ENCODE results near the gene ATCAY. TPM values are rescaled to one million over a fixed set of nuclear protein-coding genes. Genes with fewer than 3 reads are reported as not detected.

The ATCAY gene
- total RNA-seq, 2 donors from 2014 or later, result not detected

DNA sequence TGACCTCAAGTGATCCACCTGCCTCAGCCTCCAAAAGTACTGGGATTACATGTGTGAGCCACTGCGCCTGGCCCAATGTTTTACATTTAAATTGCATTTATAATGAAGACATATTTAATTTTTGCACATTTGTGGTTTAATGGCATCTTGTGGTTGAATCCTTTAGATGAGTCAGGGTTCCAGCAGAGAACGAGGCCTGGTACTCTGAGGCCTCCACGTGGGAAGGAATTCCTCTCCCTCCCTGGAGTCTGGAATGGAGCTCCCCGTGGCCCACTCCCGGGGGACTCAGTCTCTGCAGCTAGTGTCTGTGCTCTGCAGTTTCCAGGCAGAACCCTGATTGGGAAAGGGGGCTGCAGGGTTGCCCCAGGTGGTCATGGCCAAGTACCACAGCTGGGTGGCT lies 35.9 kb upstream of the ATCAY start:
- DNase-seq (ENCODE audit: low spot score), result no peak
- ATAC-seq, result no peak
- no peak overlapping the region for H3K27ac Mint-ChIP-seq
- H3K4me3 Mint-ChIP-seq, result no peak overlapping the region
- H3K36me3 Mint-ChIP-seq, result no peaks in the 10 kb centered on the region
- H3K27me3 Mint-ChIP-seq, result no peaks in the 10 kb centered on the region
- no peaks in the 10 kb centered on the region for H3K9me3 Mint-ChIP-seq
- no peaks in the 10 kb centered on the region for H3K4me1 Mint-ChIP-seq (ENCODE audit: low read depth in 2 of 2)

DNA sequence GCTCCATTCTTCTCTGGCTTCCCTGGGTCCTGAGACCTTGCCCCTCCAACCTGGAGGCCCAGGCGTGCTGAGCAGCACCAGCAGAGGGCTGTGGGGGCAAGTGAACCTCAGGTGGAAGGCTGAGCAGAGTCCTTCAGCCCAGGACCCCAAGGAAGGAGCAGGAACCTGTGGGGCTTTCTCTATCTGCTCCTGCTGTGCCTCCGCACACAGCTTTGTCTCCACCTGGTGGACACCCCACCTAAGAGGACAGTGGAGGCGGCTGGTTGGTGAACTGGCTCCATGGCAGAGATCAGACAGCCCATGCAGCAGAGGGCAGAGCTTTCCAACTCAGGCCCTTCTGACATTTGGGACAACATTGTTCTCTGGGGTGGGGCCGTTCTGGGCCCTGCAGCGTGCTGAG lies 31.4 kb upstream of the ATCAY start:
- ATAC-seq (peak; percentile 47 to 63), DNase-seq (ENCODE audit: low spot score) (no peak)
- no peaks in the 10 kb centered on the region for H3K27me3 Mint-ChIP-seq
- no peaks in the 10 kb centered on the region for H3K4me1 Mint-ChIP-seq (ENCODE audit: low read depth in 2 of 2)
- no peaks in the 10 kb centered on the region for H3K9me3 Mint-ChIP-seq
- no peak overlapping the region for H3K27ac Mint-ChIP-seq
- H3K4me3 Mint-ChIP-seq, result no peak overlapping the region
- no peaks in the 10 kb centered on the region for H3K36me3 Mint-ChIP-seq

- Mint-ChIP-seq H3K4me3 (no peak overlapping the region), H3K27me3 (no peaks in the 10 kb centered on the region), H3K36me3 (no peaks in the 10 kb centered on the region), H3K9me3 (no peaks in the 10 kb centered on the region), H3K27ac (no peak overlapping the region), H3K4me1 (ENCODE audit: low read depth in 2 of 2) (no peaks in the 10 kb centered on the region)
- DNase-seq (ENCODE audit: low spot score), result no peak
- no peak for ATAC-seq
Measured at GRCh38 chr19:3849787-3850186, 30.7 kb upstream of the ATCAY start.

DNA sequence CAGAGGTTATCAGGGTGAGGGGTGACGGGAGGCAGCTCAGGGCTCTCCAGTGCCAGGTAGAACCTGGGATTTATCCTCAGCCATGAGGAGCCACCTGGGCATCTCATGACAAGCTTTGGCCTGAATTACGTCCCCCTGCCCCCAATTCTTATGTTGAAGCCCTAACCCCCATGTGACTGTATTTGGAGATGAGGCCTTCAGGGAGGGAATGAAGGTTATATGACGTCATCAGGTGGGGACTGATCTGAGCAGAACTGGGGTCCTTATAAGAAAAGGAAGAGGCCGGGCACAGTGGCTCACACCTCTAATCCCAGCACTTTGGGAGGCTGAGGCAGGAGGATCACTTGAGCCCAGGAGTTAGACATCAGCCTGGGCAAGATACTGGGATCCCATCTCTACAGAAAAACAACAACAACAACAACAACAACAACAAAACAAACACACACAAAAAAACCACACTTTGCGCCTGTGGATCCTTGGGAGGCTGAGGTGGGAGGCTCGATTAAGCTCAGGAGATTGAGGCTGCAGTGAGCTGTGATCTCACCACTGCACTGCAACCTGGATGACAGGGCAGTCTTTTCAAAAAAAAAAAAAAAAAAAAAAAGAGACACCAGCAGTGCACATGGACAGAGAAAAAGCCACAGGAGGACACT lies 30.0 kb upstream of the ATCAY start:
- Mint-ChIP-seq H3K9me3 (no peaks in the 10 kb centered on the region), H3K4me3 (no peak overlapping the region), H3K27me3 (no peaks in the 10 kb centered on the region), H3K36me3 (no peaks in the 10 kb centered on the region), H3K27ac (no peak overlapping the region), H3K4me1 (ENCODE audit: low read depth in 2 of 2) (no peaks in the 10 kb centered on the region)
- no peak for DNase-seq (ENCODE audit: low spot score)
- no peak for ATAC-seq

DNA sequence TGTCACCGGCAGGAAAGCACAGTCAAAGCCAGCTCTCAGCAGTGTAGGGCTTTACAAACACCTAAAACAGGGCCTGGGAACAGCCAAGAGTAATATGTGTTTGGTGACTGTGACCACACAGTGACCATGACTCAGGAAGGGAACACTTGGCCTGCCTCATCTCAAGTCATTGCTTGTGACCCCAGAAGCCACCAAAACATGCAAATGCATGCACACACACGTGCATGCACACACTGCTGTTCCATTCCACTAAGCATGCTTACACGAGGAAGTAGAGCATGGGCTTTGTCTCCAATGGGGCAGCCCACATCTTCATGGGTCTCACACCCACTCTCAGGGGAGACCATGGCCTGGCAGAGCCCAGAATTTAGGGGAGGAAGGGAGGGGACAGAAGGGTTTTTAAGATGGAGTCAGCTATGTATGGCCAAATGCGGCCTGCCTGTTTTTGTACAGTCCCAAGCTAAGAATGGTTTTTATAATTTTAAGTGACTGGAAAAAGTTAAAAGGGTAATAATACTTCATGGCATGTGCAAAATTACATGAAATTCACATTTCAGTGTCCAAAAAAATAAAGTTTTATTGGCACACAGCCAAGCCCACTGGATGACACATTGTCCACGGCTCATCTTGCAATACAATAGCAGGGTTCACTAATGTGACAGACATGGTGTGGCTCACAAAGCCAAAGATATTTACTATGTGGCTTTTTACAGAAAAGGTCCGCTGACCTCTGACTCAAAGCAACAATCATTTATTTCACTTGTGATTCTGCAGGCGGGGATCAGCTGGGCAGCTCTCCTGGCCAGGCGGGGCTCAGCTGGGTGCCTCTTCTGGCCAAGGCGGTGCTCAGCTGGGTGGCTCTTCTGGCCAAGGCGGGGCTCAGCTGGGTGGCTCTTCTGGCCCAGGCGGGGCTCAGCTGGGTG lies 29.0 kb upstream of the ATCAY start:
- ATAC-seq, result no peak
- no peaks in the 10 kb centered on the region for H3K9me3 Mint-ChIP-seq
- H3K27ac Mint-ChIP-seq, result no peak overlapping the region
- H3K4me1 Mint-ChIP-seq (ENCODE audit: low read depth in 2 of 2), result no peaks in the 10 kb centered on the region
- no peak overlapping the region for H3K4me3 Mint-ChIP-seq
- no peaks in the 10 kb centered on the region for H3K36me3 Mint-ChIP-seq
- H3K27me3 Mint-ChIP-seq, result no peaks in the 10 kb centered on the region
- no peak for DNase-seq (ENCODE audit: low spot score)

DNA sequence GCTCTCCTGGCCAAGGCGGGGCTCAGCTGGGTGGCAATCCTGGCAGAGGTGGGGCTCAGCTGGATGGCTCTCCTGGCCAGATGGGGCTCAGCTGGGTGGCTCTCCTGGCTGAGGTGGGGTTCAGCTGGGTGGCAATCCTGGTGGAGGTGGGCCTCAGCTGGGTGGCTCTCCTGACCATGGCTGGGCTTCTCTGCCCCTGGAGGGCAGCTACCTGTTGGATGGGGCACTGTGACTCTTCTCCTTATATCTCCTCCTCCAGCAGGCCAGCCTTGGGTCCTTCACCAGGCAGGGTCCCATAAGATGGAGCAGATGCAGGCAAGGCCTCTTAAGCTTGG lies 28.3 kb upstream of the ATCAY start:
- H3K9me3 Mint-ChIP-seq, result no peaks in the 10 kb centered on the region
- H3K4me3 Mint-ChIP-seq, result no peak overlapping the region
- H3K27ac Mint-ChIP-seq, result no peak overlapping the region
- H3K27me3 Mint-ChIP-seq, result no peaks in the 10 kb centered on the region
- ATAC-seq, result no peak
- H3K4me1 Mint-ChIP-seq (ENCODE audit: low read depth in 2 of 2), result no peaks in the 10 kb centered on the region
- no peaks in the 10 kb centered on the region for H3K36me3 Mint-ChIP-seq
- DNase-seq (ENCODE audit: low spot score), result no peak

- no peak overlapping the region for H3K4me3 Mint-ChIP-seq
- ATAC-seq (peak in 1 of 2 donors; percentile 55), DNase-seq (ENCODE audit: low spot score) (peak; percentile 69)
- no peaks in the 10 kb centered on the region for H3K4me1 Mint-ChIP-seq (ENCODE audit: low read depth in 2 of 2)
- H3K36me3 Mint-ChIP-seq, result no peaks in the 10 kb centered on the region
- no peak overlapping the region for H3K27ac Mint-ChIP-seq
- no peaks in the 10 kb centered on the region for H3K27me3 Mint-ChIP-seq
- no peaks in the 10 kb centered on the region for H3K9me3 Mint-ChIP-seq
Measured at GRCh38 chr19:3852614-3853254, 27.8 kb upstream of the ATCAY start.

- no peak overlapping the region for H3K27ac Mint-ChIP-seq
- DNase-seq (ENCODE audit: low spot score) (no peak), ATAC-seq (no peak)
- H3K4me1 Mint-ChIP-seq (ENCODE audit: low read depth in 2 of 2), result no peaks in the 10 kb centered on the region
- no peaks in the 10 kb centered on the region for H3K36me3 Mint-ChIP-seq
- no peaks in the 10 kb centered on the region for H3K27me3 Mint-ChIP-seq
- H3K9me3 Mint-ChIP-seq, result no peaks in the 10 kb centered on the region
- no peak overlapping the region for H3K4me3 Mint-ChIP-seq
Measured at GRCh38 chr19:3855320-3855719, 25.2 kb upstream of the ATCAY start.

GRCh38 chr19:3857449-3858003 lies 23.0 kb upstream of the ATCAY start:
- Mint-ChIP-seq H3K4me1 (ENCODE audit: low read depth in 2 of 2) (no peaks in the 10 kb centered on the region), H3K36me3 (no peaks in the 10 kb centered on the region), H3K27me3 (no peaks in the 10 kb centered on the region), H3K9me3 (no peaks in the 10 kb centered on the region), H3K27ac (no peak overlapping the region), H3K4me3 (no peak overlapping the region)
- no peak for ATAC-seq
- DNase-seq (ENCODE audit: low spot score), result no peak

- ATAC-seq, result no peak
- Mint-ChIP-seq H3K27me3 (no peaks in the 10 kb centered on the region), H3K9me3 (no peaks in the 10 kb centered on the region), H3K4me1 (ENCODE audit: low read depth in 2 of 2) (no peaks in the 10 kb centered on the region), H3K27ac (no peak overlapping the region), H3K4me3 (no peak overlapping the region), H3K36me3 (no peaks in the 10 kb centered on the region)
- DNase-seq (ENCODE audit: low spot score), result no peak
Measured at GRCh38 chr19:3860499-3860898, 20.0 kb upstream of the ATCAY start.

GRCh38 chr19:3862826-3863500 lies 17.5 kb upstream of the ATCAY start:
- H3K36me3 Mint-ChIP-seq, result no peaks in the 10 kb centered on the region
- ATAC-seq (no peak), DNase-seq (ENCODE audit: low spot score) (no peak)
- peaks cover 17 to 19% of the 10 kb centered on the region in 2 donors for H3K27me3 Mint-ChIP-seq
- H3K4me3 Mint-ChIP-seq, result no peak overlapping the region
- H3K27ac Mint-ChIP-seq, result no peak overlapping the region
- H3K9me3 Mint-ChIP-seq, result no peaks in the 10 kb centered on the region
- H3K4me1 Mint-ChIP-seq (ENCODE audit: low read depth in 2 of 2), result no peaks in the 10 kb centered on the region

DNA sequence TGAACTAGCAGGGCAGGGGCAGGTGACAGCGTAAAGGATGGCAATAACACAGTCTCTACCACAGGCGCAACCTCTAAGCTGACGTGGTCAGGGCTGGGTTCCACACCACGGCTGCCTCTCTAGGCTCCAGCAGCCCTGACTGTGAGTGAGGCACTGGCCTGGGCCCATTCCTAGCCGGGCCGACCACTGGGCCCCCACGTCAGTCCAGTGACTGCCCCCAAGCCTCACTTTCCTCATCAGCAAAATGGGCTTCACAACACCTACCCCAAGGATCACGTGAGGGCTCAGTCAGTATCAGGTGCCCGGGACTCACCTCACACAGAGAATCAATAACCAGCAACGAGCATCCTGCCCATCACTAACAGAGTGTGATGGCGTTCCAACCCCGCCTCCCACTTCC lies 16.8 kb upstream of the ATCAY start:
- no peak for ATAC-seq
- H3K27ac Mint-ChIP-seq, result no peak overlapping the region

GRCh38 chr19:3866910-3867638 lies 13.4 kb upstream of the ATCAY start:
- Mint-ChIP-seq H3K27ac (no peak overlapping the region), H3K4me1 (ENCODE audit: low read depth in 2 of 2) (peaks cover 6 to 7% of the 10 kb centered on the region in 2 donors), H3K4me3 (no peak overlapping the region), H3K27me3 (peaks cover 30% of the 10 kb centered on the region in 2 donors), H3K36me3 (peaks cover 6% of the 10 kb centered on the region), H3K9me3 (peaks cover 3% of the 10 kb centered on the region)
- ATAC-seq (no peak), DNase-seq (ENCODE audit: low spot score) (no peak)

More for the DNA sequence above, 16.8 kb upstream of the ATCAY start:
- H3K27me3 Mint-ChIP-seq, result peaks cover 20 to 22% of the 10 kb centered on the region in 2 donors
- no peaks in the 10 kb centered on the region for H3K9me3 Mint-ChIP-seq
- H3K4me1 Mint-ChIP-seq (ENCODE audit: low read depth in 2 of 2), result no peaks in the 10 kb centered on the region
- H3K36me3 Mint-ChIP-seq, result no peaks in the 10 kb centered on the region
- no peak for DNase-seq (ENCODE audit: low spot score)
- no peak overlapping the region for H3K4me3 Mint-ChIP-seq

Data from natural killer cell treated with Interleukin-12 subunit alpha and Interleukin-12 subunit beta and Interleukin-15 and Interleukin-18, amount 100 ng/mL, for 72 hours (primary cell).